IMR-90 (cell line): ENCODE data around the gene MMEL1. TPM values are rescaled to one million over a fixed set of nuclear protein-coding genes. Genes with fewer than 3 reads are reported as not detected.

ENCODE experiments used
- ATAC-seq: fragments of 200-7000 bp; cut with Tn5 transposase; 2 replicates; pipeline ENCODE4 v1.9.1; 2020; ENCODE audit warnings: low read depth, mild to moderate bottlenecking, moderate library complexity
- BruUV-seq: library from RNA; stranded (reverse); fragments of 400-500 nt; replicated peaks from 2 replicates; lab custom pipeline; 2021; lab: Mats Ljungman, UMichigan
- CTCF ChIA-PET: fragments of 300-600 bp; formaldehyde crosslinking; extraction: SDS; loops from one replicate; lab custom pipeline; 2021; ENCODE audit warnings: antibody characterized with exemption; lab: Yijun Ruan, JAX
- POLR2A ChIA-PET: fragments of 300-600 bp; sonication (Branson Sonifier 250); formaldehyde crosslinking; loops from one replicate; lab custom pipeline; 2022; ENCODE audit warnings: antibody characterized with exemption; ENCODE audit not compliant: unreplicated experiment; lab: Charles Lee
- DNase-seq: peaks from one replicate; pipeline ENCODE4 v3.0.0; 2013
- H2AFZ ChIP-seq: replicated peaks from 2 replicates; pipeline ENCODE3; 2013; ENCODE audit warnings: low read length, mild to moderate bottlenecking; ENCODE audit not compliant: poor library complexity
- H2AK5ac ChIP-seq: 2 replicates; pipeline ENCODE4 v1.6.1; 2013; ENCODE audit warnings: low read depth, low read length, inconsistent platforms
- H2AK9ac ChIP-seq: replicated peaks from 2 replicates; pipeline ENCODE3; 2013; ENCODE audit warnings: mild to moderate bottlenecking, low read depth, low read length, moderate library complexity; ENCODE audit not compliant: poor library complexity
- H2BK120ac ChIP-seq: 2 replicates; pipeline ENCODE4 v1.6.1; 2013; ENCODE audit warnings: low read depth, low read length, inconsistent platforms
- H2BK15ac ChIP-seq: 3 replicates; pipeline ENCODE4 v1.6.1; 2013; ENCODE audit warnings: low read depth, low read length, inconsistent platforms
- H2BK20ac ChIP-seq: 2 replicates; pipeline ENCODE4 v1.6.1; 2013; ENCODE audit warnings: low read depth, mild to moderate bottlenecking, inconsistent platforms, low read length, moderate library complexity
- H2BK5ac ChIP-seq: 2 replicates; pipeline ENCODE4 v1.6.1; 2013; ENCODE audit warnings: mild to moderate bottlenecking, low read depth, low read length, inconsistent platforms; ENCODE audit not compliant: poor library complexity, severe bottlenecking
- H3K14ac ChIP-seq: replicated peaks from 2 replicates; pipeline ENCODE4 v1.6.1; 2013; ENCODE audit warnings: low read depth, low read length, inconsistent platforms
- H3K18ac ChIP-seq: 2 replicates; pipeline ENCODE4 v1.6.1; 2013; ENCODE audit warnings: low read depth, low read length, control low read depth
- H3K23ac ChIP-seq: 2 replicates; pipeline ENCODE4 v1.6.1; 2013; ENCODE audit warnings: low read depth, low read length, inconsistent platforms
- H3K27ac ChIP-seq: 2 replicates; pipeline ENCODE4 v1.5.1; 2013; ENCODE audit warnings: mild to moderate bottlenecking, control low read depth, low read length; ENCODE audit not compliant: insufficient read depth
- H3K27me3 ChIP-seq: 2 replicates; pipeline ENCODE4 v1.6.1; 2013; ENCODE audit warnings: low read length; ENCODE audit not compliant: control insufficient read depth, insufficient read depth
- H3K36me3 ChIP-seq: 2 replicates; pipeline ENCODE4 v1.6.1; 2013; ENCODE audit warnings: low read length, mixed read lengths; ENCODE audit not compliant: control insufficient read depth, insufficient read depth
- H3K4ac ChIP-seq: 2 replicates; pipeline ENCODE4 v1.6.1; 2013; ENCODE audit warnings: low read depth, low read length, inconsistent platforms
- H3K4me1 ChIP-seq: 2 replicates; pipeline ENCODE4 v1.6.1; 2013; ENCODE audit warnings: low read length, mixed read lengths; ENCODE audit not compliant: control insufficient read depth, insufficient read depth
- H3K4me2 ChIP-seq: 2 replicates; pipeline ENCODE4 v1.6.1; 2013; ENCODE audit warnings: low read depth, mild to moderate bottlenecking, control low read depth, low read length, moderate library complexity
- H3K4me3 ChIP-seq: 2 replicates; pipeline ENCODE4 v1.5.1; 2013; ENCODE audit warnings: low read depth, mild to moderate bottlenecking, control low read depth, low read length, moderate library complexity; ENCODE audit not compliant: insufficient read depth
- H3K56ac ChIP-seq: 2 replicates; pipeline ENCODE4 v1.6.1; 2013; ENCODE audit warnings: low read length, inconsistent platforms; ENCODE audit not compliant: insufficient read depth; ENCODE audit errors: extremely low read depth
- H3K79me1 ChIP-seq, 2 experiments: 2 replicates each; pipeline ENCODE4 v1.6.1; 2013; ENCODE audit warnings: low read length in 2 of 2, inconsistent platforms in 1 of 2, low read depth in 1 of 2
- H3K9ac ChIP-seq: 2 replicates; pipeline ENCODE4 v1.6.1; 2013; ENCODE audit warnings: low read depth, low read length, control low read depth
- H3K9me1 ChIP-seq: 2 replicates; pipeline ENCODE4 v1.6.1; 2013; ENCODE audit warnings: low read length, inconsistent platforms; ENCODE audit not compliant: insufficient read depth
- H3K9me3 ChIP-seq: 2 replicates; pipeline ENCODE4 v1.6.1; 2013; ENCODE audit warnings: low read length; ENCODE audit not compliant: control insufficient read depth, insufficient read depth
- H4K20me1 ChIP-seq: 2 replicates; pipeline ENCODE4 v1.6.1; 2013; ENCODE audit warnings: low read length, inconsistent platforms; ENCODE audit not compliant: insufficient read depth
- H4K5ac ChIP-seq: 2 replicates; pipeline ENCODE4 v1.6.1; 2013; ENCODE audit warnings: mild to moderate bottlenecking, low read depth, low read length, control low read depth
- H4K8ac ChIP-seq, 2 experiments: 2 replicates each; pipeline ENCODE4 v1.6.1; 2013; ENCODE audit warnings: low read depth in 2 of 2, low read length in 2 of 2, control low read depth in 1 of 2, inconsistent platforms in 1 of 2
- H4K91ac ChIP-seq: 2 replicates; pipeline ENCODE4 v1.6.1; 2013; ENCODE audit warnings: low read depth, low read length, inconsistent platforms; ENCODE audit not compliant: insufficient read depth
- CHD1 ChIP-seq: IDR thresholded peaks from 2 replicates; pipeline ENCODE4 v1.6.1; 2012; ENCODE audit warnings: low read depth, low read length, improper control_type of control experiment
- MXI1 ChIP-seq: IDR thresholded peaks from 2 replicates; pipeline ENCODE4 v1.6.1; 2012; ENCODE audit warnings: low read depth, mild to moderate bottlenecking, low read length, moderate library complexity, borderline replicate concordance
- NFE2L2 ChIP-seq: fragments of 150-350 bp; IDR thresholded peaks from 2 replicates; pipeline ENCODE4 v1.6.1; 2016; ENCODE audit warnings: low read depth, mild to moderate bottlenecking, low read length
- WGBS, 2 experiments: methylation state at CpG; one replicate each; pipeline versions ENCODE4 v1.1.5 to v1.1.7; 2013; ENCODE audit warnings: missing lambda C conversion rate in 2 of 2; ENCODE audit not compliant: insufficient read length in 1 of 2; ENCODE audit errors: extremely low coverage in 2 of 2; 5-methylcytosine and 5-hydroxymethylcytosine counted together
- dilution Hi-C: fragments of 300-500 bp; cut with HindIII; formaldehyde crosslinking; loops from one replicate; pipeline ENCODE4 v1.14.3; 2018; ENCODE audit warnings: low sequenced_read_pairs; ENCODE audit not compliant: unreplicated experiment
- in situ Hi-C: fragments of 300-500 bp; cut with MboI; formaldehyde crosslinking; loops from 3 replicates; pipeline ENCODE4 v1.14.3; 2019; ENCODE audit warnings: low sequenced_read_pairs, inconsistent platforms, mixed read lengths
- intact Hi-C: fragments of 100-400 bp; cut with micrococcal nuclease; formaldehyde crosslinking; loops from 2 replicates; pipeline ENCODE4 v1.10.0; 2022
- polyA plus RNA-seq, 3 experiments: library from polyadenylated mRNA; depleted of rRNA; stranded (reverse); fragments of >200 nt; gene quantifications; 2 replicates each; pipeline ENCODE4 v1.2.3, GENCODE V29; 2012; ENCODE audit warnings: low replicate concordance in 1 of 3
- total RNA-seq: library from RNA; depleted of rRNA; stranded (reverse); fragments of >200 nt; gene quantifications from 2 replicates; pipeline ENCODE4 v1.2.3, GENCODE V29; 2012

Gene MMEL1
- total and polyA plus RNA-seq, 2 of the 4 experiments (the other 2 are of a cell fraction): under 0.01 to 0.12 TPM

DNA sequence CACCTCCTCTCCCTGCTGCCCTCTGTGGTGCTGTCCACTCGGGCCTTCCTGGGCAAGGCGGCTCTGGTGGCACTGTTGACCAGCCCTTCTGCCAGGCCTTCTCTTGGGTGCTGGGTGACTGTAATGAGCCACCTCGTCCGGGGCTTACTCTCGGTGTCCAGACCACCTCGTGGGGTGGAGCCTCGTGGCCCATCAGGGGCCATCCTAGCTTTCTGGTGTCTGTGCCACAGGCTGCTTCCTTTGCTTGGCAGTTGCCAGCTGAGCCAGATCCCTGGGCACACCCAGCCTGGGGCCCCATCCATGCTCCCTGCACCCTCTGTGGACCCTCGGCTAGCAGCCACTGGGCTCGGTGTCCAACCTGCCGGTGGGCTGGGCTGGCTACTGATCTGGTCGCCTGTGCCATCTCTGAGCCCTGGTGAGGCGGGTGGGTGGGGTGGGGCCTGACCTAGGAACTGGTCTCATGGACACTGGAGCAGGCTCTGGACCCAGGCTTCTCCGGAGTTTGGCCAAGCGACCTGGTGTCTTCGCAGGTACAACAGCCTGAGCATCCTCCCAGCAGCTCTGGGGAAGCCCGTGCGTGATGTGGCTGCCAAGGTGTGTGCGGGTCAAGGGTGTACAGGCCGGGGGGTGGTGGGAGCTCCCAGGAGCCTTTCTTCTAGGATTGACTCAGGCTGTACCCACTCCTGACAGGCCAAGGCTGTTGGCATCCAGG is 44.8 kb downstream of the MMEL1 start (continued):
- TF ChIP-seq NFE2L2: no peak

DNA sequence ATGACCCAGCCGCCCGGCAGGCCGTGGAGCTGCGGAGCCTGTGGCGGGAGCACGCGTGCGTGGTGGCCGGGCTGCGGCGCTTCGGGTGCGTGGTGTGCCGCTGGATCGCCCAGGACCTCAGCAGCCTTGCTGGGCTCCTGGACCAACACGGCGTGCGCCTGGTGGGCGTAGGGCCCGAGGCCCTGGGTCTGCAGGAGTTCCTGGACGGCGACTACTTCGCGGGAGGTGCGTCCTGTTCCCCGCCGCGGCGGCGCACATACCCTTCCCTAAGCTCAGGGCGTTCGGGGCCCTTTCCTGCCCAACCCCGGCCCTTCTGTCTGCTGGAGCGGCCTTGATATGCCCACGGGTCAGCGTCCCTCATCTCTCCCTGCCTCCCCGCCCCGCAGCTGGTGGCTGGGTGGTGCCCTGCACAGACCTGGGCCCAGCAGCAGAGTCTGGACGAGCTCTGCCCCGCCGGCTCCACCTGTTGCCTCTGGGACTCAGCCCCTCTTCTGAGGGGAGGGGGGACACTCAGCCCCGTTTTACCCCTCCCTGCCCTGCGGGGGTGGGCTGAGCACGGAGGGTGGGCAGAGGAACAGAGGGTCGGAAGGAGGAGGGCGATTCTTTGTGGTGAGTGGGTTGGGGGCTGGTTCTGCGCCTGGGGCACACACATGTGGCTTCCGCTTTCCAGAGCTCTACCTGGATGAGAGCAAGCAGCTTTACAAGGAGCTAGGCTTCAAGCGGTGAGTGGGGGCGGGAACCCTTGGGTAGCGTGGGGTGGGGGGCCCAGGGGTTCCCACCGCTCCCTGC is 45.6 kb downstream of the MMEL1 start:
- ChIA-PET POLR2A (no interaction called here), CTCF (no interaction called here)
- H2AK9ac ChIP-seq: peak overlapping the region; percentile 96
- peak; percentile 13 for DNase-seq
- no peaks in the 10 kb centered on the region; the same call in 1 of the 2 replicates for H4K20me1 ChIP-seq
- H3K4me1 ChIP-seq: peaks cover 14% of the 10 kb centered on the region
- peak overlapping the region; percentile 78 for H3K9ac ChIP-seq
- no peak overlapping the region for H3K18ac ChIP-seq
- H3K4me2 ChIP-seq: peak overlapping the region; percentile 86
- H3K23ac ChIP-seq: peak overlapping the region; percentile 42; the same call in 1 of the 2 replicates
- WGBS, 2 experiments: 4% methylated on average over 21 of the region's 52 CpGs; no CpG with 5 or more reads in 1 of the 2 experiments
- no peak overlapping the region for H3K56ac ChIP-seq
- peak; percentile 21 for ATAC-seq
- peak overlapping the region; percentile 77 for H2BK5ac ChIP-seq
- peak overlapping the region; percentile 95 for H3K4me3 ChIP-seq
- no peak overlapping the region for H2BK15ac ChIP-seq
- TF ChIP-seq CHD1 (no peak), MXI1 (peak; percentile 4; the same call in 1 of the 2 replicates)
- H3K79me1 ChIP-seq: peaks cover 0 to 26% of the 10 kb centered on the region in 2 experiments; a peak in 2 of 4 replicates
- BruUV-seq: no TSS peak
- H3K27me3 ChIP-seq: no peaks in the 10 kb centered on the region
- no peak overlapping the region for H2BK20ac ChIP-seq
- no peaks in the 10 kb centered on the region for H3K9me3 ChIP-seq
- no peak overlapping the region for H4K91ac ChIP-seq
- peaks cover 5% of the 10 kb centered on the region for H3K9me1 ChIP-seq
- intact Hi-C loops (loop anchor here (1.0 to 2.0 kb wide), 3 partner anchors 24 to 726 kb away; no protein-coding TSS in a partner anchor), dilution Hi-C loops (no loop called here), in situ Hi-C loops (no loop called here)
- H3K4ac ChIP-seq: peak overlapping the region; percentile 19
- H2AK5ac ChIP-seq: peak overlapping the region; percentile 45
- H3K14ac ChIP-seq: peak overlapping the region; percentile 40; the same call in 1 of the 2 replicates
- H3K36me3 ChIP-seq: peaks cover 2% of the 10 kb centered on the region; the same call in 1 of the 2 replicates
- peak overlapping the region; percentile 16; the same call in 1 of the 2 replicates for H3K27ac ChIP-seq
- peak overlapping the region; percentile 100 for H2AFZ ChIP-seq
- peak overlapping the region; percentile 22 for H4K5ac ChIP-seq
- H4K8ac ChIP-seq: peak overlapping the region; percentile 22 to 97; a peak in 3 of 4 replicates
- no peak overlapping the region for H2BK120ac ChIP-seq
